OCI-LY1 (cell line): ENCODE measurements around the gene CRISPLD2.

Experiments used
- H2AFZ ChIP-seq: fragments of 200-600 bp; sonication (generic), shearing (Covaris generic); 2 replicates; pipeline ENCODE4 v1.6.0; 2014; ENCODE audit warnings: antibody characterized with exemption, mild to moderate bottlenecking, low read length
- H3F3A ChIP-seq: fragments of 200-600 bp; sonication (generic), shearing (Covaris generic); 2 replicates; pipeline ENCODE4 v1.6.0; 2014; ENCODE audit warnings: mild to moderate bottlenecking, antibody characterized with exemption, low read length, moderate library complexity; ENCODE audit not compliant: insufficient read depth
- H3K27ac ChIP-seq: fragments of 200-600 bp; sonication (generic); 2 replicates; pipeline ENCODE4 v1.5.1; 2014; ENCODE audit warnings: low read length, mixed run types, mild to moderate bottlenecking, low read depth; ENCODE audit not compliant: poor library complexity, severe bottlenecking
- H3K27me3 ChIP-seq: fragments of 200-600 bp; sonication (generic); 2 replicates; pipeline ENCODE4 v1.6.0; 2014; ENCODE audit warnings: antibody characterized with exemption, mild to moderate bottlenecking, low read length, moderate library complexity; ENCODE audit not compliant: insufficient read depth
- H3K36me3 ChIP-seq: fragments of 200-600 bp; sonication (generic); 2 replicates; pipeline ENCODE4 v1.6.1; 2014; ENCODE audit warnings: mild to moderate bottlenecking, antibody characterized with exemption, low read length, moderate library complexity, mixed read lengths; ENCODE audit not compliant: insufficient read depth
- H3K4me1 ChIP-seq: fragments of 200-600 bp; sonication (generic); 2 replicates; pipeline ENCODE4 v1.5.1; 2014; ENCODE audit warnings: mild to moderate bottlenecking, low read length, moderate library complexity; ENCODE audit not compliant: insufficient read depth, severe bottlenecking
- H3K4me2 ChIP-seq: fragments of 200-600 bp; sonication (generic), shearing (Covaris generic); 2 replicates; pipeline ENCODE4 v1.6.1; 2014; ENCODE audit warnings: low read length
- H3K4me3 ChIP-seq: fragments of 200-600 bp; sonication (generic); 2 replicates; pipeline ENCODE4 v1.5.1; 2014; ENCODE audit warnings: low read length, low read depth, mild to moderate bottlenecking, mixed read lengths; ENCODE audit not compliant: poor library complexity, severe bottlenecking
- H3K79me2 ChIP-seq: fragments of 200-600 bp; shearing (Covaris generic); 2 replicates; pipeline ENCODE4 v1.6.1; 2016; ENCODE audit warnings: mixed run types, low read length, mixed read lengths; ENCODE audit not compliant: insufficient read depth
- H3K9ac ChIP-seq: fragments of 200-600 bp; sonication (generic), shearing (Covaris generic); 2 replicates; pipeline ENCODE4 v1.6.1; 2014; ENCODE audit warnings: mild to moderate bottlenecking, low read length, mixed read lengths
- H3K9me2 ChIP-seq: fragments of 200-600 bp; sonication (generic), shearing (Covaris generic); 2 replicates; pipeline ENCODE4 v1.6.1; 2014; ENCODE audit warnings: low read depth, mild to moderate bottlenecking, low read length, mixed read lengths
- H3K9me3 ChIP-seq: fragments of 200-600 bp; shearing (Covaris generic); 2 replicates; pipeline ENCODE4 v1.6.1; 2014; ENCODE audit warnings: low read length, mixed read lengths
- H4K20me1 ChIP-seq: fragments of 200-600 bp; sonication (generic), shearing (Covaris generic); 2 replicates; pipeline ENCODE4 v1.6.0; 2016; ENCODE audit warnings: mild to moderate bottlenecking, low read length; ENCODE audit not compliant: insufficient read depth
- EZH2 ChIP-seq: fragments of 200-600 bp; sonication (generic), shearing (Covaris generic); IDR thresholded peaks from 2 replicates; pipeline ENCODE4 v1.8.0; 2017; ENCODE audit warnings: borderline replicate concordance, mixed run types, mild to moderate bottlenecking, antibody characterized with exemption, low read length, moderate library complexity, mixed read lengths
- TF ChIP-seq, protein P1 (sequence below): fragments of 200-600 bp; sonication (generic), shearing (Covaris generic); IDR thresholded peaks from 2 replicates; pipeline ENCODE4 v1.5.1; 2017; ENCODE audit warnings: mild to moderate bottlenecking, antibody characterized with exemption, low read length, moderate library complexity, mixed read lengths

Gene CRISPLD2

DNA sequence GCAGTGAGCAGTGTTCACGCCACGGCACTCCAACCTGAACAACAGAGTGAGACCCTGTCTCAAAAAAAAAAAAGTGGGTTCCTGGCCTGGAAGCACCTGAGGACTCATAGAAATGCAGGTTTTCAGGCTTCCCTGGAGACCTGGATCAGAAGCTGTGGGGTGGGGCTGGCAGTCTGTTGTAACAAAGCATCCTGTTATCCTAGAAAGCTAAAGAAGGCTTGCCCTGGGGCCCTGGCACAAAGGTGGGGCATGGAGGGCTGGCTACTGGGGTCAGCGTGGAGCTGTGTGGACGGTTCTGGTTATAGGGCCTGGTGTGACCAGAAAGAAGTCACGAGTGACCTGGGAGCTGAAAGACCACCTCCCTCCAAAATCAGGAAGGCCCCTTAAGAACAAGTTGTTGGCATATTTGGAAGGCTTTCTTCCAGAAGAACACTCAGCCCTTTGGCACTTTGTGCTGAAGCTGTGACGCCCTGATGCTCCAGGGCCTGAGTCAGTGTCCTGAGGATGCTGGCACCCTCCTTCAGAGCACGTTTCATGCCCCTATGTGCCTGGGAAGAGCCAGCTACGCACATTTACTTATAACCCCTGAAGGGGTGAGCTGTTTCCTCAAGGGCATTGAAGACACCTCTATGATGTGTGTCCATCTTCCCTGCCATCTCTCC lies 6.2 kb downstream of the CRISPLD2 start:
- Histone ChIP-seq H3K27me3 (peaks cover 19% of the 10 kb centered on the region; the same call in 1 of the 2 replicates), H3K4me3 (no peak overlapping the region), H3K36me3 (no peaks in the 10 kb centered on the region), H4K20me1 (no peaks in the 10 kb centered on the region), H3K9me2 (no peaks in the 10 kb centered on the region), H3K79me2 (no peaks in the 10 kb centered on the region), H3K4me2 (no peak overlapping the region), H3K9ac (no peak overlapping the region), H2AFZ (no peak overlapping the region), H3K9me3 (no peaks in the 10 kb centered on the region), H3F3A (no peaks in the 10 kb centered on the region), H3K4me1 (no peaks in the 10 kb centered on the region), H3K27ac (no peak overlapping the region)
- no peak for TF ChIP-seq EZH2
- TF ChIP-seq, protein P1, sequence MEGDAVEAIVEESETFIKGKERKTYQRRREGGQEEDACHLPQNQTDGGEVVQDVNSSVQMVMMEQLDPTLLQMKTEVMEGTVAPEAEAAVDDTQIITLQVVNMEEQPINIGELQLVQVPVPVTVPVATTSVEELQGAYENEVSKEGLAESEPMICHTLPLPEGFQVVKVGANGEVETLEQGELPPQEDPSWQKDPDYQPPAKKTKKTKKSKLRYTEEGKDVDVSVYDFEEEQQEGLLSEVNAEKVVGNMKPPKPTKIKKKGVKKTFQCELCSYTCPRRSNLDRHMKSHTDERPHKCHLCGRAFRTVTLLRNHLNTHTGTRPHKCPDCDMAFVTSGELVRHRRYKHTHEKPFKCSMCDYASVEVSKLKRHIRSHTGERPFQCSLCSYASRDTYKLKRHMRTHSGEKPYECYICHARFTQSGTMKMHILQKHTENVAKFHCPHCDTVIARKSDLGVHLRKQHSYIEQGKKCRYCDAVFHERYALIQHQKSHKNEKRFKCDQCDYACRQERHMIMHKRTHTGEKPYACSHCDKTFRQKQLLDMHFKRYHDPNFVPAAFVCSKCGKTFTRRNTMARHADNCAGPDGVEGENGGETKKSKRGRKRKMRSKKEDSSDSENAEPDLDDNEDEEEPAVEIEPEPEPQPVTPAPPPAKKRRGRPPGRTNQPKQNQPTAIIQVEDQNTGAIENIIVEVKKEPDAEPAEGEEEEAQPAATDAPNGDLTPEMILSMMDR: no peak

DNA sequence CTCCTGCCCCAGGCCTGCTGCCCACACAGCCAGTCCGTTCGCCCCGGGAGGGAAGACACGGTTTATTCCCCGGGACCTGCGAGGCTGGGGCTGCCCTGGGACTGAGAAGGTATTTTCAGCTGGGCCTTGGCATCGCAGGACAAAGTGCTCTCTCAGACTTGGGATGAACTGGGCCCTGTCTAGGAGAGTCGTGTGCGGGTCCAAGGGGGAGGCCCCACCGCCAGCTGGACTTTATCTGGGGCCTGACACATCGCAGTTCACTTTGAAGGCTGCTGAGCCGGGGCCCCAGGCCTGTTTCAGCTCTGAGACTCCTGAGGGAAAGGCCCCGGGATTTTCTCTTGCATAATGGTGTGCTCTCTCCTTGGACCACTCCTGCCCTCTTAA lies 6.8 kb downstream of the CRISPLD2 start:
- Histone ChIP-seq H3K27ac (no peak overlapping the region), H2AFZ (no peak overlapping the region), H3K4me1 (no peaks in the 10 kb centered on the region), H3K79me2 (no peaks in the 10 kb centered on the region), H3K9me2 (no peaks in the 10 kb centered on the region), H4K20me1 (no peaks in the 10 kb centered on the region), H3K4me3 (no peak overlapping the region), H3K9ac (no peak overlapping the region), H3K36me3 (no peaks in the 10 kb centered on the region), H3F3A (no peaks in the 10 kb centered on the region), H3K9me3 (no peaks in the 10 kb centered on the region), H3K27me3 (peaks cover 22% of the 10 kb centered on the region; the same call in 1 of the 2 replicates), H3K4me2 (no peak overlapping the region)
- TF ChIP-seq, protein P1: no peak

DNA sequence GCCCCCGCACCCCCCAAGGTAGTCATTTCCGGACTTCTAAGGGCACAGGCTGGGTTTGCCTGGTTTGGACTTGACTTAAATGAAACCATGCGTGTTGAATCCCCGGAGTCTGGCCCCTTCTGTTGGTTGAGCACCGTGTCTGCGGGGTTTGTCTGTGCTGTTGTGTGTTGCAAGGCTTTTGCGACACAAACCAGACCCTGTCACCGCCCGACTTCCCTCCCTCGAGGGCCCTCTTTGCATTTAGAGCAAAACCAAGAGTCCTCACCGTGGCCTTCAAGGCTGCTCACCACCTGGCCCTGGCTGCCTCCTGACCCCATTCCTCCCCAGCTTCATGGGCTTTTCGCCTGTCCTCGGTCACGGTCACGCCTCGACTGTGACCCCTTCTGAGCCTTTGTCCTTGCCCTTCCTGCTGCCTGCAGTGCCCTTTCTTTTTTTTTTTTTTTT lies 7.4 kb downstream of the CRISPLD2 start:
- H2AFZ ChIP-seq: no peak overlapping the region

More for the DNA sequence above, 7.4 kb downstream of the CRISPLD2 start:
- Histone ChIP-seq H3K4me2 (no peak overlapping the region), H3K9me2 (no peaks in the 10 kb centered on the region), H3F3A (no peaks in the 10 kb centered on the region), H3K9me3 (no peaks in the 10 kb centered on the region), H3K4me1 (no peaks in the 10 kb centered on the region), H3K36me3 (no peaks in the 10 kb centered on the region), H3K27me3 (peaks cover 18% of the 10 kb centered on the region; the same call in 1 of the 2 replicates), H4K20me1 (no peaks in the 10 kb centered on the region), H3K9ac (no peak overlapping the region), H3K27ac (no peak overlapping the region), H3K4me3 (no peak overlapping the region), H3K79me2 (no peaks in the 10 kb centered on the region)
- TF ChIP-seq, protein P1: no peak
- TF ChIP-seq EZH2: no peak
